PC-9 (cell line): ENCODE results near the gene MYO1H. TPM values are rescaled to one million over a fixed set of nuclear protein-coding genes. Genes with fewer than 3 reads are reported as not detected.

Source experiments
- BruUV-seq: library from RNA; stranded (reverse); fragments of 400-500 nt; replicated peaks from 2 replicates; lab custom pipeline; 2021; lab: Mats Ljungman, UMichigan
- CTCF ChIA-PET: fragments of 300-600 bp; sonication (Branson Sonifier 250); formaldehyde crosslinking; loops from one replicate; lab custom pipeline; 2022; ENCODE audit warnings: antibody characterized with exemption; lab: Charles Lee
- POLR2A ChIA-PET: fragments of 300-600 bp; sonication (Branson Sonifier 250); formaldehyde crosslinking; loops from one replicate; lab custom pipeline; 2022; ENCODE audit warnings: antibody characterized with exemption; ENCODE audit not compliant: unreplicated experiment; lab: Charles Lee
- DNase-seq, 2 experiments: peaks; one replicate each; pipeline versions ENCODE4 v3.0.0 to v3.0.0-alpha.2; 2015 to 2022; ENCODE audit warnings: mixed read lengths in 1 of 2
- H2AFZ ChIP-seq: fragments of 200-600 bp; sonication (generic); 2 replicates; pipeline ENCODE4 v1.8.1; 2017; ENCODE audit warnings: antibody characterized with exemption
- H3F3A ChIP-seq: fragments of 200-600 bp; sonication (generic); 2 replicates; pipeline ENCODE4 v1.8.1; 2017; ENCODE audit warnings: antibody characterized with exemption, mild to moderate bottlenecking, low read depth; ENCODE audit not compliant: insufficient read depth
- H3K27ac ChIP-seq: fragments of 200-600 bp; sonication (generic); 2 replicates; pipeline ENCODE4 v1.6.1; 2016; ENCODE audit warnings: mixed run types
- H3K27me3 ChIP-seq: fragments of 200-600 bp; sonication (generic); 2 replicates; pipeline ENCODE4 v1.6.1; 2016; ENCODE audit warnings: low read depth, mixed run types; ENCODE audit not compliant: insufficient read depth
- H3K36me3 ChIP-seq: fragments of 200-600 bp; sonication (generic); 2 replicates; pipeline ENCODE4 v1.6.1; 2016; ENCODE audit warnings: low read depth, mixed run types
- H3K4me1 ChIP-seq: fragments of 200-600 bp; sonication (generic); replicated peaks from 2 replicates; pipeline ENCODE4 v1.6.1; 2016; ENCODE audit warnings: mixed run types; ENCODE audit not compliant: insufficient read depth
- H3K4me2 ChIP-seq: fragments of 200-600 bp; sonication (generic); 2 replicates; pipeline ENCODE4 v1.6.1; 2017; ENCODE audit warnings: mixed run types
- H3K4me3 ChIP-seq: fragments of 200-600 bp; sonication (generic); 2 replicates; pipeline ENCODE4 v1.6.1; 2016; ENCODE audit warnings: mixed run types
- H3K79me2 ChIP-seq: fragments of 200-600 bp; sonication (generic); 2 replicates; pipeline ENCODE4 v1.6.1; 2017; ENCODE audit warnings: low read depth, mixed run types
- H3K9me2 ChIP-seq: fragments of 200-600 bp; sonication (generic); 2 replicates; pipeline ENCODE4 v1.8.1; 2017; ENCODE audit warnings: mild to moderate bottlenecking; ENCODE audit not compliant: insufficient read depth
- H3K9me3 ChIP-seq: fragments of 200-600 bp; sonication (generic); 2 replicates; pipeline ENCODE4 v1.8.1; 2016; ENCODE audit warnings: low read depth; ENCODE audit not compliant: insufficient read depth
- H4K20me1 ChIP-seq: fragments of 200-600 bp; sonication (generic); 2 replicates; pipeline ENCODE4 v1.8.1; 2017; ENCODE audit not compliant: insufficient read depth
- EZH2 ChIP-seq: fragments of 200-600 bp; sonication (generic); IDR thresholded peaks from 2 replicates; pipeline ENCODE4 v1.8.0; 2017; ENCODE audit warnings: antibody characterized with exemption, low read depth
- intact Hi-C: fragments of 100-400 bp; cut with micrococcal nuclease; formaldehyde crosslinking; loops from one replicate; pipeline ENCODE4 v1.10.0; 2022; ENCODE audit not compliant: unreplicated experiment
- total RNA-seq: library from RNA; stranded (reverse); gene quantifications from 2 replicates; pipeline ENCODE4 v1.2.3, GENCODE V29; 2021
- TF ChIP-seq, protein P1 (sequence below): fragments of 200-600 bp; sonication (generic); conservative IDR thresholded peaks from 2 replicates; pipeline ENCODE4 v1.6.1; 2017; ENCODE audit warnings: mixed run types, antibody characterized with exemption, mild to moderate bottlenecking, moderate library complexity

MYO1H gene
- total RNA-seq, 1 experiment from 2014 or later: not detected

DNA sequence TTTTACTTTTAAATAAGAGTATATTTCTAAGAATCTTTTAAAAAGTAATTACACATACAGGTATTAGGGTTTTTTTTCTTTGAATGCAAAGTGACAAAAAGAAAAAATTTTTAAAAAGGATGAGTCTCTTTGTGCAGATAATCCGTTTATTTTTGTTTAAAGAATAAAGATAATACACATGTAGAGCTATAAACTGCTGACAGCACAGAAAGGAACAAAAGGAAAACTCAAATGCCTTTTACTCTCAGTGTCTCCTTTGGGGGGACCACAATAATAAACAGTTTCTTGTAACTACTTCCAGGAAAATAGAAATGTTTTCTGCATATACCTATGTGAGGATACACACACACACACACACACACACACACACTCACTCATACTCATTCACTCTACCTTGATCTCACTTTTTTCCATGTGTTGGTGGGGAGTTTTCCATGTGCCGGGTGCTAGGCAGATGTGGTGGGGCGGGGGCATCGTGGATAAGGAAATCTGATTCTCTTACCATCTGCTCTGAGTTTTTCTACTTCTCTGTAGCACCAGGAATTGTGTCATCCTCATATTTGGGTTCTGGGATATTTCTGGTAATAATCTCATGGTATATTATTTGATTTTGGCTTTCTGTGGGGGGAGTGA lies 71.3 kb downstream of the MYO1H start:
- Histone ChIP-seq H4K20me1 (no peaks in the 10 kb centered on the region), H3K9me2 (no peaks in the 10 kb centered on the region)
- TF ChIP-seq EZH2: no peak
- TF ChIP-seq, protein P1, sequence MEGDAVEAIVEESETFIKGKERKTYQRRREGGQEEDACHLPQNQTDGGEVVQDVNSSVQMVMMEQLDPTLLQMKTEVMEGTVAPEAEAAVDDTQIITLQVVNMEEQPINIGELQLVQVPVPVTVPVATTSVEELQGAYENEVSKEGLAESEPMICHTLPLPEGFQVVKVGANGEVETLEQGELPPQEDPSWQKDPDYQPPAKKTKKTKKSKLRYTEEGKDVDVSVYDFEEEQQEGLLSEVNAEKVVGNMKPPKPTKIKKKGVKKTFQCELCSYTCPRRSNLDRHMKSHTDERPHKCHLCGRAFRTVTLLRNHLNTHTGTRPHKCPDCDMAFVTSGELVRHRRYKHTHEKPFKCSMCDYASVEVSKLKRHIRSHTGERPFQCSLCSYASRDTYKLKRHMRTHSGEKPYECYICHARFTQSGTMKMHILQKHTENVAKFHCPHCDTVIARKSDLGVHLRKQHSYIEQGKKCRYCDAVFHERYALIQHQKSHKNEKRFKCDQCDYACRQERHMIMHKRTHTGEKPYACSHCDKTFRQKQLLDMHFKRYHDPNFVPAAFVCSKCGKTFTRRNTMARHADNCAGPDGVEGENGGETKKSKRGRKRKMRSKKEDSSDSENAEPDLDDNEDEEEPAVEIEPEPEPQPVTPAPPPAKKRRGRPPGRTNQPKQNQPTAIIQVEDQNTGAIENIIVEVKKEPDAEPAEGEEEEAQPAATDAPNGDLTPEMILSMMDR: no peak

GRCh38 chr12:109421355-109422087 lies 73.8 kb downstream of the MYO1H start:
- Histone ChIP-seq H3F3A (no peaks in the 10 kb centered on the region), H3K27ac (no peak overlapping the region), H3K79me2 (no peaks in the 10 kb centered on the region), H3K9me2 (no peaks in the 10 kb centered on the region), H4K20me1 (no peaks in the 10 kb centered on the region), H3K27me3 (peaks cover 22% of the 10 kb centered on the region), H3K9me3 (no peaks in the 10 kb centered on the region), H3K36me3 (no peaks in the 10 kb centered on the region), H3K4me3 (no peak overlapping the region), H3K4me2 (no peak overlapping the region), H3K4me1 (no peaks in the 10 kb centered on the region), H2AFZ (no peak overlapping the region)
- intact Hi-C loops: no loop called here
- no peak for DNase-seq
- BruUV-seq: no TSS peak
- TF ChIP-seq, protein P1: no peak
- no peak for TF ChIP-seq EZH2
- CTCF ChIA-PET: no interaction called here
- POLR2A ChIA-PET: no interaction called here

More for the DNA sequence above, 71.3 kb downstream of the MYO1H start:
- DNase-seq: no peak
- Histone ChIP-seq H3K4me1 (no peaks in the 10 kb centered on the region), H3K4me3 (no peak overlapping the region), H3K79me2 (no peaks in the 10 kb centered on the region), H3F3A (no peaks in the 10 kb centered on the region), H3K36me3 (no peaks in the 10 kb centered on the region), H3K9me3 (no peaks in the 10 kb centered on the region), H3K27ac (no peak overlapping the region), H3K4me2 (no peak overlapping the region), H2AFZ (no peak overlapping the region), H3K27me3 (peaks cover 8% of the 10 kb centered on the region; the same call in 1 of the 2 replicates)
- intact Hi-C loops: no loop called here
- BruUV-seq: no TSS peak
- POLR2A ChIA-PET: no interaction called here
- CTCF ChIA-PET: no interaction called here

DNA sequence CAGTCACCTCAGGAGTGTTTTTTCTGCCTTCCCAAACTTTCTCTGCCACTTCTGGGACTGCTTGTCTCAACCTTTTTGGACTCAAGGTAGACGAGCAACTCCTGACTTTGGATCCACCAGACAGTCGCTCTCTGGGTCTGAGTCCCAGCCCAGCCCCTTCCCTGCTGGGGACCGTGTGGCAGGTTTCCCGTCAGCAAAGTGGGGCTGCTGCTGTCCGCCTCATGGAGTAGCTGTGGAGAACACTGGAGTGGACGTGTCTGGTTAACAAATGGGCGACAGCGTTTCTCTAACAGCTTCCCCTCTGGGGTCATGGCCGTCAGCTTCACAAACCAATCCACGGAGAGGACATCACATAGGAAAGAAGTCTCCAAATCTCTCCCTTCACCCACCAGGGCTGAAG lies 74.6 kb downstream of the MYO1H start:
- DNase-seq: no peak
- Histone ChIP-seq H3K27ac (no peak overlapping the region), H4K20me1 (no peaks in the 10 kb centered on the region), H3K4me2 (no peak overlapping the region), H3K4me3 (no peak overlapping the region), H3K27me3 (peaks cover 22% of the 10 kb centered on the region), H3F3A (no peaks in the 10 kb centered on the region), H3K9me2 (no peaks in the 10 kb centered on the region), H3K36me3 (no peaks in the 10 kb centered on the region), H3K4me1 (no peaks in the 10 kb centered on the region), H3K79me2 (no peaks in the 10 kb centered on the region), H2AFZ (no peak overlapping the region), H3K9me3 (no peaks in the 10 kb centered on the region)
- POLR2A ChIA-PET: no interaction called here
- BruUV-seq: no TSS peak
- TF ChIP-seq EZH2: no peak
- TF ChIP-seq, protein P1: no peak
- intact Hi-C loops: no loop called here
- CTCF ChIA-PET: no interaction called here
